ENCODE results near the gene HSD17B7.

- TF ChIP-seq CTCF (conservative IDR thresholded peaks at IDR 0.05 in 1 of 2, IDR thresholded peaks at IDR 0.05 in 1 of 2; ENCODE audit: extremely low read depth in 1 of 2, insufficient read depth in 1 of 2, low read depth in 1 of 2, low read length in 2 of 2) (no peak), EZH2 (IDR thresholded peaks at IDR 0.05; ENCODE audit: borderline replicate concordance, low read length) (no peak)
Observed at GRCh38 chr1:162741574-162741973, 48.9 kb upstream of the HSD17B7 start.
